ENCODE results near the gene ULBP1. TPM values are rescaled to one million over a fixed set of nuclear protein-coding genes. Genes with fewer than 3 reads are reported as not detected.
A peak's percentile ranks its signal among the peaks of the same experiment; 100 is the strongest.
"Not testable (repeated sequence)": the region's sequence is repeated elsewhere in the genome, so short reads cannot be mapped to it uniquely, and the experiment has no call there.

ULBP1 gene
- total RNA-seq, 4 donors from 2014 or later = not detected

- TF ChIP-seq, protein P1, sequence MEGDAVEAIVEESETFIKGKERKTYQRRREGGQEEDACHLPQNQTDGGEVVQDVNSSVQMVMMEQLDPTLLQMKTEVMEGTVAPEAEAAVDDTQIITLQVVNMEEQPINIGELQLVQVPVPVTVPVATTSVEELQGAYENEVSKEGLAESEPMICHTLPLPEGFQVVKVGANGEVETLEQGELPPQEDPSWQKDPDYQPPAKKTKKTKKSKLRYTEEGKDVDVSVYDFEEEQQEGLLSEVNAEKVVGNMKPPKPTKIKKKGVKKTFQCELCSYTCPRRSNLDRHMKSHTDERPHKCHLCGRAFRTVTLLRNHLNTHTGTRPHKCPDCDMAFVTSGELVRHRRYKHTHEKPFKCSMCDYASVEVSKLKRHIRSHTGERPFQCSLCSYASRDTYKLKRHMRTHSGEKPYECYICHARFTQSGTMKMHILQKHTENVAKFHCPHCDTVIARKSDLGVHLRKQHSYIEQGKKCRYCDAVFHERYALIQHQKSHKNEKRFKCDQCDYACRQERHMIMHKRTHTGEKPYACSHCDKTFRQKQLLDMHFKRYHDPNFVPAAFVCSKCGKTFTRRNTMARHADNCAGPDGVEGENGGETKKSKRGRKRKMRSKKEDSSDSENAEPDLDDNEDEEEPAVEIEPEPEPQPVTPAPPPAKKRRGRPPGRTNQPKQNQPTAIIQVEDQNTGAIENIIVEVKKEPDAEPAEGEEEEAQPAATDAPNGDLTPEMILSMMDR (IDR thresholded peaks at IDR 0.05) = no peak
- TF ChIP-seq POLR2A (IDR thresholded peaks at IDR 0.05) = no peak
- DNase-seq = peak in 1 of 2 donors; percentile 7
- Histone ChIP-seq H3K4me3 (no peak overlapping the region), H3K27me3 (no peaks in the 10 kb centered on the region), H3K4me1 (no peaks in the 10 kb centered on the region), H3K9me3 (no peaks in the 10 kb centered on the region), H3K36me3 (no peaks in the 10 kb centered on the region), H3K27ac (no peak overlapping the region)
- intact Hi-C loops (cut with DNase I; ENCODE audit: low total_unique reads) = no loop called here
Observed at GRCh38 chr6:149924206-149924932, 39.4 kb upstream of the ULBP1 start.

DNA sequence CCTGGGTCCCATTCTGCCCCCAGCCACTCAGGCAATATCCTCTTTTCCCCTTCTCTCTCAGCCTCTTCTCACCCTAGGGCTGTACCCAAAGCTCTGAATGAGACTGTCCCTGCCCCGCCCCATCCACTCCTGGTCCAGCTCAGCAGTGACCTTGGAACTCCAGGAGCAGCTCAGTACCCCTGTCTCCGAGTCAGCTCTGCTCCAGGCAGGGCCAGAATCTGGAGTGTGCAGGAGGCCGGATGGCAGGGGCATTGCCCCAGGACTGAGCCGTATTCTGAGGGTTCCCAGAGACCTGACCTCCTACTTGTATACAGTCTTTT, 38.9 kb upstream of the ULBP1 start:
- Histone ChIP-seq H3K27ac (no peak overlapping the region), H3K4me3 (no peak overlapping the region), H3K36me3 (no peaks in the 10 kb centered on the region), H3K4me1 (no peaks in the 10 kb centered on the region), H3K27me3 (no peaks in the 10 kb centered on the region), H3K9me3 (no peaks in the 10 kb centered on the region)
- intact Hi-C loops (cut with DNase I; ENCODE audit: low total_unique reads) = loop anchor here (5.0 kb wide), 1 partner anchor 88 kb away; no protein-coding TSS in a partner anchor
- no peak for TF ChIP-seq POLR2A (IDR thresholded peaks at IDR 0.05)
- TF ChIP-seq, protein P1 (IDR thresholded peaks at IDR 0.05) = no peak
- peak in 1 of 2 donors; percentile 13 for DNase-seq

DNA sequence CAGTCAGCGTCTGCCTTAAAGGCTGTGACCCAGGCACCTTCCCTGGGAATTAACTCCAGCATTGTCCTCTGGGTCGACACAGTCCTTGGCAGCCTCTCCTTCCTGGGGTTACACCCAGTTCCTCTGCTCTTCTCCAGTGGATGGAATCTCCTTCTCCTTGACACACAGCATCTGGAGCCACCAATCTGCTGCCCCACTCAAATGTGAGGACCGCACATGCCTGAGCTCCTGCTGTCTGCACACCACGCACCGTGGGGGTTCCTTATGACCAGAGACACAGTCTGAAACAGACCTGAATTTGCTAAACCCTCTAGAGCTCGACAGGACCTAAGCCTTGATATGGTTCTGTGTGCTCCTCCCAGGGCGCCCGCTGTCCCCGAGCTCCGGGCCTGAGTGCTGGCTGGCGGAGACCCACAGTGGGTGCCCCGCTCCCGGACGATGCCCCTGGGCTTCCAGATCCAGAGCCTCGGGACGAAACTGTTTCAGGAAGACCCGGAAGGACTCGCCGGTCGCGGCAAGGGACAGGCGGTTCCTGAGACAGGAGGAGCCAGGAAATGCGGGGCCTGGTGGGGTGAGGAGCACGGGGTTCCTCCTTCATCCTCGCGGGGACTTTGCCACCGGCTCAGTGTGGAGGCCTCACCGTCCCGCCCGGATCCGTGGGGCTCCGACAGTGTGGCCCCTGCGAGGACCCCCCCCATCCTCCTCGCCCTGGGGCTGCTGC, 38.3 kb upstream of the ULBP1 start:
- Histone ChIP-seq H3K27ac (peak overlapping the region; percentile 16 to 56), H3K9me3 (no peaks in the 10 kb centered on the region), H3K4me1 (no peaks in the 10 kb centered on the region), H3K4me3 (peak overlapping the region; percentile 36 to 39), H3K27me3 (peaks cover 0 to 3% of the 10 kb centered on the region in 2 donors), H3K36me3 (no peaks in the 10 kb centered on the region)
- peak in 1 of 2 donors; percentile 34 for DNase-seq
- TF ChIP-seq, protein P1 (IDR thresholded peaks at IDR 0.05) = no peak
- TF ChIP-seq POLR2A (IDR thresholded peaks at IDR 0.05) = no peak
- intact Hi-C loops (cut with DNase I; ENCODE audit: low total_unique reads) = loop anchor here (5.0 kb wide), 1 partner anchor 88 kb away; no protein-coding TSS in a partner anchor

DNA sequence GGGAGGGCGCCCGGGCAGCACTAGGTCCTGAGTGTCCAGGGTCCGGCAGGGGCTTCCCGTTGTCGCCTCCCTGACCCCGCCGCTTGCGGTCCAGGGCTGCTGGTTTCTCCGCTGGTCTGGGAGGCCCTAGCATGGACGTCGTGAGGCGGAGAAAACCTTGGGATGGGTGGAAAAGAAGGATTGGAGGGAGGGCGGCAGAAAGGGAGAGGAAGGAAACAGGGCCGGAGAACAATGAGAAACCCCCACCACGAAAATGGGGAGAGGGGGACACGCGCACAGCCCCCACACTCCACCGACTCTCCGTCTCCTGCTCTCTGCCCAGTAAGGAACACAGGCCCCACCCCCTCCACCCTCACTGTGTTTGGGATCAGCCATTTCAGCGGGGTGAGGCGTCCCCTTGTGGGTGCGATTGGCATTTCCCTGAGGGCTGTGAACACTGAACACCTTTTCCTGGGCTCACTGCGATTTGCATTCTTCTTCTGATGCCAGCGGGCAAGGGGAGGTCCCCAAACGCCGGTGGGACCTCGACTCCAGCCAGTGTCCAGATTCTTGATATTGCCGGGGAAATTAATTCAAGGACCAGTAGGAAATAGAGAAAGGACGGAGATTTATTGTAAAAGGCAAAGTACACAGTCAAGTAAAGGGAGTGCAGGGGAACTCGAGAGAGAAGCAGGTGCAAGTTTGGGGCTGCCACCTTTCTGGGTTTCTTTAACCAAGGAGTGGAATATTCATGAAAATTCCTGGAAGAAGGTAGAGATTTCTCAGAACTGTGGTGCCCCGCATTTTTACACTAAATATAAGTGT, 37.6 kb upstream of the ULBP1 start:
- Histone ChIP-seq H3K4me3 (peak overlapping the region; percentile 36 to 39), H3K9me3 (no peaks in the 10 kb centered on the region), H3K27me3 (peaks cover 0 to 7% of the 10 kb centered on the region in 2 donors), H3K4me1 (no peaks in the 10 kb centered on the region), H3K27ac (peak overlapping the region; percentile 16 to 56), H3K36me3 (no peaks in the 10 kb centered on the region)
- TF ChIP-seq POLR2A (IDR thresholded peaks at IDR 0.05) = peak in 1 of 2 donors; percentile 15
- TF ChIP-seq, protein P1 (IDR thresholded peaks at IDR 0.05) = peak; percentile 93 to 98 (median 97)
- peak; percentile 88 to 89 for DNase-seq
- intact Hi-C loops (cut with DNase I; ENCODE audit: low total_unique reads) = loop anchor here (5.0 kb wide), 1 partner anchor 89 kb away; no protein-coding TSS in a partner anchor

DNA sequence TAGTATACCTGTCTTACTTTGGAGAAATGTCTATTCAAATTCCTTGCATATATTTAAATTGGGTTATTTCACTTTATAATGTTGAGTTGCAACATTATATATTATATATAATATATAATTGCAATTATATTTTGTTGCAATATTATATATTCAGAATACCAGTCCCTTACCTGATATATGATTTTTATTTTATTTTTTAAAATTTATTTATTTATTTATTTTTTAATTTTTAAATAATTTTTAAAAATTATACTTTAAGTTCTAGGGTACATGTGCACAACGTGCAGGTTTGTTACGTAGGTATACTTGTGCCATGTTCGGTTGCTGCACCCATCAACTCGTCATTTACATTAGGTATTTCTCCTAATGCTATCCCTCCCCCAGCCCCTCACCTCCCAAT, 36.7 kb upstream of the ULBP1 start:
- H3K36me3 ChIP-seq, H3K9me3 ChIP-seq, H3K4me3 ChIP-seq, H3K27me3 ChIP-seq, DNase-seq, H3K4me1 ChIP-seq, H3K27ac ChIP-seq: not testable (repeated sequence)
- intact Hi-C loops (cut with DNase I; ENCODE audit: low total_unique reads) = loop anchor here (5.0 kb wide), 1 partner anchor 90 kb away; no protein-coding TSS in a partner anchor
